ENCODE data around the gene ABCA8. TPM values are rescaled to one million over a fixed set of nuclear protein-coding genes. Genes with fewer than 3 reads are reported as not detected.
A peak's percentile ranks its signal among the peaks of the same experiment; 100 is the strongest.
"Not testable (repeated sequence)": the region's sequence is repeated elsewhere in the genome, so short reads cannot be mapped to it uniquely, and the experiment has no call there.

Gene ABCA8, protein sequence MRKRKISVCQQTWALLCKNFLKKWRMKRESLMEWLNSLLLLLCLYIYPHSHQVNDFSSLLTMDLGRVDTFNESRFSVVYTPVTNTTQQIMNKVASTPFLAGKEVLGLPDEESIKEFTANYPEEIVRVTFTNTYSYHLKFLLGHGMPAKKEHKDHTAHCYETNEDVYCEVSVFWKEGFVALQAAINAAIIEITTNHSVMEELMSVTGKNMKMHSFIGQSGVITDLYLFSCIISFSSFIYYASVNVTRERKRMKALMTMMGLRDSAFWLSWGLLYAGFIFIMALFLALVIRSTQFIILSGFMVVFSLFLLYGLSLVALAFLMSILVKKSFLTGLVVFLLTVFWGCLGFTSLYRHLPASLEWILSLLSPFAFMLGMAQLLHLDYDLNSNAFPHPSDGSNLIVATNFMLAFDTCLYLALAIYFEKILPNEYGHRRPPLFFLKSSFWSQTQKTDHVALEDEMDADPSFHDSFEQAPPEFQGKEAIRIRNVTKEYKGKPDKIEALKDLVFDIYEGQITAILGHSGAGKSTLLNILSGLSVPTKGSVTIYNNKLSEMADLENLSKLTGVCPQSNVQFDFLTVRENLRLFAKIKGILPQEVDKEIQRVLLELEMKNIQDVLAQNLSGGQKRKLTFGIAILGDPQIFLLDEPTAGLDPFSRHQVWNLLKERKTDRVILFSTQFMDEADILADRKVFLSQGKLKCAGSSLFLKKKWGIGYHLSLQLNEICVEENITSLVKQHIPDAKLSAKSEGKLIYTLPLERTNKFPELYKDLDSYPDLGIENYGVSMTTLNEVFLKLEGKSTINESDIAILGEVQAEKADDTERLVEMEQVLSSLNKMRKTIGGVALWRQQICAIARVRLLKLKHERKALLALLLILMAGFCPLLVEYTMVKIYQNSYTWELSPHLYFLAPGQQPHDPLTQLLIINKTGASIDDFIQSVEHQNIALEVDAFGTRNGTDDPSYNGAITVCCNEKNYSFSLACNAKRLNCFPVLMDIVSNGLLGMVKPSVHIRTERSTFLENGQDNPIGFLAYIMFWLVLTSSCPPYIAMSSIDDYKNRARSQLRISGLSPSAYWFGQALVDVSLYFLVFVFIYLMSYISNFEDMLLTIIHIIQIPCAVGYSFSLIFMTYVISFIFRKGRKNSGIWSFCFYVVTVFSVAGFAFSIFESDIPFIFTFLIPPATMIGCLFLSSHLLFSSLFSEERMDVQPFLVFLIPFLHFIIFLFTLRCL (N-terminal part only)
- total RNA-seq = under 0.01 TPM

DNA sequence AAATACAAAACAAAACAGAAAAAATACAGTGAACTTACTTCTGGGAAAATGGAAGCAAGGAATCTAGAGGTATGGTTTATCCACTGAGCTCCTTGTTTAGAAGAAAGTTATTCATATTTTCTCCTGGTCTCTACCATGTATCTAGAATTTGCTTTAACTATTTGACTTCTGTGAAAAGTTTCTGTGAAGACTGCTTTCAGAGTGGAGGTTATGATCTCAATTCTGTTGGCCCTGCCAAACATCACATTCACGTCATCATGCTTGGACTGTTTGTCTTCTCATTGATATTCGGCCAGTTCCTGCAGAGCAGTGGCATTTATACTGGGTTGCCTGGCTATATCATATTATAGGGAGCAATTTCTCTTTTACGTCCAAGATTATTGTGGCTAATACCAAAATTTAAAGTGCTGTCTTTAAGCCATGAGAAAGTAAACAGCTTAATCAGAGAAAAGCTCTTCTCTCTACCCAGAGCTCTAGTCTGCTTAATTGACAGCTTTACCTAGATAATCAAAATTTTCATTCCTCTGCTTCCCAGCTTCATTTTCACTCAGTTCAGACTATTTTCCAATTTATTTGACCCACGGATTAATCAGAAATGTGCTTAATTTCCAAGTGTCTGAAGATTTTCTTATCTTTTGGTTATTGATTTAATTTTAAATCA lies at the start of gene ABCA8:
Gene ABCA8, minus strand, starts transcription at position 212 of the 661 bp plus-strand sequence. CDS start 13,358 bp downstream, outside the sequence.
- DNase-seq (ENCODE audit: low read depth in 2 of 3, low spot score in 2 of 3) = no peak

DNA sequence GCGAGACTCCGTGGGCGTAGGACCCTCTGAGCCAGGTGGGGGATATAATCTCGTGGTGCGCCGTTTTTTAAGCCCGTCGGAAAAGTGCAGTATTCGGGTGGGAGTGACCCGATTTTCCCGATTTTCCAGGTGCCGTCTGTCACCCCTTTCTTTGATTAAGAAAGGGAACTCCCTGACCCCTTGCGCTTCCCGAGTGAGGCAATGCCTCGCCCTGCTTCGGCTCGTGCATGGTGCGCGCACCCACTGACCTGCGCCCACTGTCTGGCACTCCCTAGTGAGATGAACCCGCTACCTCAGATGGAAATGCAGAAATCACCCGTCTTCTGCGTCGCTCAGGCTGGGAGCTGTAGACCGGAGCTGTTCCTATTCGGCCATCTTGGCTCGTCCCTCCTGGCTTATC lies 49.6 kb upstream of the ABCA8 start:
- DNase-seq (ENCODE audit: low read depth in 2 of 3, low spot score in 2 of 3) = not testable (repeated sequence)

DNA sequence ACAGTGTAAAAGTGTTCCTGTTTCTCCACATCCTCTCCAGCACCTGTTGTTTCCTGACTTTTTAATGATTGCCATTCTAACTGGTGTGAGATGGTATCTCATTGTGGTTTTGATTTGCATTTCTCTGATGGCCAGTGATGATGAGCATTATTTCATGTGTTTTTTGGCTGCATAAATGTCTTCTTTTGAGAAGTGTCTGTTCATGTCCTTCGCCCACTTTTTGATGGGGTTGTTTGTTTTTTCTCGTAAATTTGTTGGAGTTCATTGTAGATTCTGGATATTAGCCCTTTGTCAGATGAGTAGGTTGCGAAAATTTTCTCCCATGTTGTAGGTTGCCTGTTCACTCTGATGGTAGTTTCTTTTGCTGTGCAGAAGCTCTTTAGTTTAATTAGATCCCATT lies 44.6 kb upstream of the ABCA8 start:
- DNase-seq (ENCODE audit: low read depth in 2 of 3, low spot score in 2 of 3) = not testable (repeated sequence)

- no peak for DNase-seq (ENCODE audit: low read depth in 2 of 3, low spot score in 2 of 3)
These were observed 37.9 kb upstream of the ABCA8 start for GRCh38 chr17:68993112-68993511.

GRCh38 chr17:68987966-68988365 lies 32.8 kb upstream of the ABCA8 start:
- no peak for DNase-seq (ENCODE audit: low read depth in 2 of 3, low spot score in 2 of 3)

DNA sequence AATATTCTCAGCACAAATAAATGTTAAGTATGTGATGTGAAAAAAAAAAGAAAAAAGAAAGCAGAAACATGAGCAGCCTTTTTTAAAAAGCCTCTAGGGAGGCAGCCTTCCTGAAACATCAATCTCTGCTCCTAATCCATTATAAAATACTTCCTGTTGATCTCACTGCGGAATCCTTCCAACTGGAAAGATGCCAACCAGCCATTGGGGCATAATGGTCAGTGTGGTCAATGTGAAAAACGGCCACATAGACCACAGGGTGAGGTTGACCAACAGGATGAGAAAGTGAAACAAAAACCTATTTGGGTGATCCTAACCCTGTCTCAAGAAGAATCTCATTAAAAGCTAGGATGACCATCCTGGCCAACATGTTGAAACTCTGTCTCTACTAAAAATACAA lies 26.1 kb upstream of the ABCA8 start:
- no peak for DNase-seq (ENCODE audit: low read depth in 2 of 3, low spot score in 2 of 3)

DNA sequence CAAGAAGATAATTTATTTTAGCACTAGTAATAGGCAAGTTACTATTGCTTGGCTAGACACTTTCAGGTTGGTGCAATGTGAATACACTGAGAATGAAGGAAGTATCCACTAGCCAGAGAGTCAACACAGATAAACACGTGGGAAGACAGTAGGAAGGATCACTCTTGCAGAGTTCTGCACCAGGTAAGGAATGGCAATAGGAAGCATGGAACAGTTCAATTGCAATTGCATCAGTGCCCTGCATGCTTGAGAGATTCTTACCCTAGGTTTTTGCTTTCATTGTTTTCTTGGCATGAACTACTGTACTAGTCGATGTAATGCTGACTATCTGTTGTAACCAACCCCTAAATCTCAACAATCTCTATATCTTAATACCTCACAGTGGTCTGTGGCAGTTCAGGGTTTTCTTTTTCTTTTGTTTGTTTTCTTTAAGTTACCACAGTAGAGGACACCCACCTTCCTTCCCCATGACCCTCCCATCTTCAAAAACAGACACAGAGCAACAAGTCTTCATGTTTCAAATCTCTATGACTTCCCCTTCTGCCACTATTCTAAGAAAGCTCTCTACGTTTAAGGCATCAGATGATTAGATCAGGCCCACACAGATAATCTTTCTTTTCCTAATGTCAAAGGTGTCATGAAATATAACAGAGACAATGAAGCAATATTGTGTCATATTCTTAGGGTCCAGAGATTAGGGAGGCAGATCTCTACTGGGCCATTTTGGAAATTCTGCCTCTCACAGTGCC lies 18.1 kb upstream of the ABCA8 start:
- DNase-seq (ENCODE audit: low read depth in 2 of 3, low spot score in 2 of 3) = peak in 1 of 3 donors; percentile 11

GRCh38 chr17:68972119-68972704 lies 17.0 kb upstream of the ABCA8 start:
- peak in 2 of 3 donors; percentile 9 to 51 for DNase-seq (ENCODE audit: low read depth in 2 of 3, low spot score in 2 of 3)

DNA sequence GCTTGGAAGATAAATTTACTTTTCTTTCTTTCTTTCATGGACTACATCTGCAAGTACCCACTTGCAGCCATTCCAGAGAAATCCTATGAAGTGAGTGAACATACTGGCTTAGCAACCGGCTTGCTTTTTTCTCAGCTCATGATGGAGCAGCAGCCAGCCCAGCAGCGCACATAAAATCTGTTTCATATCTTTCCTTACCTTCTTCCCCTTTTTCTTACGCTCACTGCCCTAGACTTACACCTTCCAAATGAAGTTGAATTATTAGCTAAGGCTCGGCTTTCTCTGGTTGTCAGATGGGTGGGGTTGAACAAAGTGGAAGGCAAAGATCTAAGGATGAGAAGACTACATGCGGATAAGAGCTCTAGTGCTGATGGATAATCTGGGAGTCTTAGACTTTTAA lies 13.9 kb upstream of the ABCA8 start:
- DNase-seq (ENCODE audit: low read depth in 2 of 3, low spot score in 2 of 3) = peak in 1 of 3 donors; percentile 36

GRCh38 chr17:68963958-68964357 lies 8.8 kb upstream of the ABCA8 start:
- no peak for DNase-seq (ENCODE audit: low read depth in 2 of 3, low spot score in 2 of 3)

- no peak for DNase-seq (ENCODE audit: low read depth in 2 of 3, low spot score in 2 of 3)
These were observed 6.2 kb upstream of the ABCA8 start for GRCh38 chr17:68961214-68961882.

- DNase-seq (ENCODE audit: low read depth in 2 of 3, low spot score in 2 of 3) = not testable (repeated sequence)
These were observed 3.9 kb upstream of the ABCA8 start for GRCh38 chr17:68959117-68959516.

DNA sequence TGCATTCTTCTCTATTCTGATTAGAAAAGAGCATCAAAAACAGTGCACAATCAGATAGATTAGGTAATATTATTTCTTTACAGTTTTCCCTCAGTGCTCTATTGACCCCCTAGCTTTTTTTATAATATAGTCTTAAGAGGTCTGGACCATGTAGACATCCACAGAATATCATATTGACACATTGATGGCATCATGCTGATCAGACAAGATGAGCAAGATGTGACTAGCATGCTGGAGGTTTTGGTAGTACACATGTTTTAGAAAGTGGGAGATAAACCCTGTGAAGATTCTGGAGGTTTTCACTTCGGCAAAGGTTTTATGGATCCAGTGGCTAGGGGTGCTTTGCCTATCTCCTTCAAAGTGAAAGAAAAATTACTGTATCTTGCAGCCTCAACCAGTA lies 2.8 kb upstream of the ABCA8 start:
- no peak for DNase-seq (ENCODE audit: low read depth in 2 of 3, low spot score in 2 of 3)

- no peak for DNase-seq (ENCODE audit: low read depth in 2 of 3, low spot score in 2 of 3)
These were observed 871 bp downstream of the ABCA8 start for GRCh38 chr17:68954146-68954896.

DNA sequence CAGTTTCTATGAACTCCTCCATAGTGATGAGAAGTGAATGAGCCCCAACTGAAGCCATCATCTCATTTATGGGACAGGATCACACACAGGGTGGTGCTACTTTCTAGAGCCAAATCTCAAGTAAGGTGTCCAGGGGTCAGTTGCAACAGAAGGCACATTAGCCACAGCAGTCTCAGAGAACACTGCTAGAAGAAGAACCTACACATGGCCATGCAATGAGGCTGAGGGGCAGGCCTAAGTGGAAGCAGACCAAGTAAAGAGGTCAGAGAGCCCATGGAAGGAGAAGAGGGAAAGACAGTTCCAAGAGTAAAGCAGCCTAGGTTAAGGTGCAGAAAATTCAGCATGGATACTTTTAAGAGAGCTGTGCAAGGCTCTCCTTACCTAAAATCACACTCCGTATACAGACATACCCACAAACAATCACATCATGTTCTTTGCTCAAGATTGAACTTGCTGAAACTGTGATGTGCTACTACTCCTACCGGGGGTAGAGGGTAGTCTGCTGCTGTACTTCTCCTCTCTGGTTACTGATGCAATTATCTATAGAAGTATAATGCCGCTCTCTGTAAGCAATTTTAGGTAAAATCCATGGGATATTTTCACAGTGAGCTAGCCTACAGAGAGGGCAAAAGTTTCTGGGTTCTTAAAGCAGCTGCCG lies 1.7 kb downstream of the ABCA8 start:
- no peak for DNase-seq (ENCODE audit: low read depth in 2 of 3, low spot score in 2 of 3)

GRCh38 chr17:68950725-68951124 lies 4.5 kb downstream of the ABCA8 start:
- no peak for DNase-seq (ENCODE audit: low read depth in 2 of 3, low spot score in 2 of 3)

- DNase-seq (ENCODE audit: low read depth in 2 of 3, low spot score in 2 of 3) = not testable (repeated sequence)
These were observed 7.3 kb downstream of the ABCA8 start for GRCh38 chr17:68947868-68948267.
